ENCODE measurements around the gene VAMP3. TPM values are rescaled to one million over a fixed set of nuclear protein-coding genes. Genes with fewer than 3 reads are reported as not detected.

Gene VAMP3
- total and polyA plus RNA-seq, 2 donors (not counting 1 experiment from before 2014, with no cell fraction given), result 22.4 to 49.6 TPM

- DNase-seq, result no peak
- Histone ChIP-seq H2AFZ (ENCODE audit: insufficient read depth, low read depth, low read length, poor library complexity, severe bottlenecking) (no peak overlapping the region), H3K79me2 (ENCODE audit: control insufficient read depth, insufficient read depth, low read length) (no peaks in the 10 kb centered on the region), H4K20me1 (ENCODE audit: control insufficient read depth, insufficient read depth, low read length, poor library complexity, severe bottlenecking) (no peaks in the 10 kb centered on the region), H3K36me3 (replicated peaks in 1 of 2; ENCODE audit: control extremely low read depth in 1 of 2, control insufficient read depth in 1 of 2, extremely low read depth in 1 of 2, insufficient read depth in 2 of 2, low read length in 1 of 2) (no peaks in the 10 kb centered on the region), H3K4me2 (replicated peaks; ENCODE audit: low read depth, low read length, poor library complexity, severe bottlenecking) (no peak overlapping the region), H3K4me1 (ENCODE audit: control insufficient read depth in 2 of 2, insufficient read depth in 2 of 2, low read length in 2 of 2) (peaks cover 4 to 7% of the 10 kb centered on the region in 2 donors), H3K27me3 (replicated peaks in 1 of 4; ENCODE audit: control extremely low read depth in 1 of 4, control insufficient read depth in 3 of 4, insufficient read depth in 4 of 4, low read length in 3 of 4) (no peaks in the 10 kb centered on the region), H3K4me3 (ENCODE audit: control extremely low read depth in 1 of 5, extremely low read depth in 1 of 5, insufficient read depth in 1 of 5, low read depth in 2 of 5, low read length in 4 of 5) (no peak overlapping the region), H3K27ac (ENCODE audit: low read length in 2 of 2) (no peak overlapping the region), H3K9me3 (ENCODE audit: control extremely low read depth in 1 of 3, control insufficient read depth in 2 of 3, insufficient read depth in 1 of 3, low read length in 2 of 3) (no peaks in the 10 kb centered on the region), H3K9ac (ENCODE audit: low read length) (no peak overlapping the region)
- ChIA-PET POLR2A (no interaction called here), CTCF (no interaction called here)
- no peak for ATAC-seq (ENCODE audit: low read depth)
- Mint-ChIP-seq H3K9me3 (ENCODE audit: insufficient read depth) (no peaks in the 10 kb centered on the region), H3K4me1 (peaks cover 5% of the 10 kb centered on the region), H3K27ac (no peak overlapping the region), H3K27me3 (no peaks in the 10 kb centered on the region), H3K4me3 (no peak overlapping the region)
- WGBS (ENCODE audit: insufficient coverage), result 100% methylated on average over 1 of the region's 5 CpGs
- intact Hi-C loops (cut with micrococcal nuclease), result no loop called here
- TF ChIP-seq EZH2 (IDR thresholded peaks at IDR 0.05; ENCODE audit: borderline replicate concordance, insufficient read depth, low read depth, low read length, poor library complexity, severe bottlenecking) (no peak), CTCF (IDR thresholded peaks at IDR 0.05) (no peak)
Observed at GRCh38 chr1:7729761-7730160, 41.3 kb upstream of the VAMP3 start.

- Mint-ChIP-seq H3K27me3 (no peaks in the 10 kb centered on the region), H3K9me3 (ENCODE audit: insufficient read depth) (no peaks in the 10 kb centered on the region), H3K4me3 (no peak overlapping the region), H3K27ac (no peak overlapping the region), H3K4me1 (no peaks in the 10 kb centered on the region)
- H3K4me1 ChIP-seq (ENCODE audit: control insufficient read depth in 2 of 2, insufficient read depth in 2 of 2, low read length in 2 of 2), result no peaks in the 10 kb centered on the region
- no peak overlapping the region for H3K4me2 ChIP-seq (replicated peaks; ENCODE audit: low read depth, low read length, poor library complexity, severe bottlenecking)
- 93% methylated on average over 18 of the region's 19 CpGs for WGBS (ENCODE audit: insufficient coverage)
- intact Hi-C loops (cut with micrococcal nuclease), result no loop called here
- H3K9ac ChIP-seq (ENCODE audit: low read length), result no peak overlapping the region
- no peak overlapping the region for H2AFZ ChIP-seq (ENCODE audit: insufficient read depth, low read depth, low read length, poor library complexity, severe bottlenecking)
- DNase-seq (no peak), ATAC-seq (ENCODE audit: low read depth) (no peak)
- H3K27ac ChIP-seq (ENCODE audit: low read length in 2 of 2), result no peak overlapping the region
- POLR2A ChIA-PET, result no interaction called here
- H3K79me2 ChIP-seq (ENCODE audit: control insufficient read depth, insufficient read depth, low read length), result no peaks in the 10 kb centered on the region
- TF ChIP-seq CTCF (IDR thresholded peaks at IDR 0.05) (no peak), EZH2 (IDR thresholded peaks at IDR 0.05; ENCODE audit: borderline replicate concordance, insufficient read depth, low read depth, low read length, poor library complexity, severe bottlenecking) (no peak)
- peaks cover 0 to 4% of the 10 kb centered on the region in 2 experiments for H3K36me3 ChIP-seq (replicated peaks in 1 of 2; ENCODE audit: control extremely low read depth in 1 of 2, control insufficient read depth in 1 of 2, extremely low read depth in 1 of 2, insufficient read depth in 2 of 2, low read length in 1 of 2)
- H3K4me3 ChIP-seq (ENCODE audit: control extremely low read depth in 1 of 5, extremely low read depth in 1 of 5, insufficient read depth in 1 of 5, low read depth in 2 of 5, low read length in 4 of 5), result no peak overlapping the region
- CTCF ChIA-PET, result interaction anchor here (1.3 kb wide), 1 partner anchor 68 kb away, joined by 3 read pairs; no protein-coding TSS in a partner anchor
- no peaks in the 10 kb centered on the region for H3K9me3 ChIP-seq (ENCODE audit: control extremely low read depth in 1 of 3, control insufficient read depth in 2 of 3, insufficient read depth in 1 of 3, low read length in 2 of 3)
- no peaks in the 10 kb centered on the region for H4K20me1 ChIP-seq (ENCODE audit: control insufficient read depth, insufficient read depth, low read length, poor library complexity, severe bottlenecking)
- no peaks in the 10 kb centered on the region for H3K27me3 ChIP-seq (replicated peaks in 1 of 4; ENCODE audit: control extremely low read depth in 1 of 4, control insufficient read depth in 3 of 4, insufficient read depth in 4 of 4, low read length in 3 of 4)
Observed at GRCh38 chr1:7732331-7732730, 38.8 kb upstream of the VAMP3 start.
